H9 (cell line): ENCODE results near the gene DLG1. TPM values are rescaled to one million over a fixed set of nuclear protein-coding genes. Genes with fewer than 3 reads are reported as not detected.

ENCODE experiments used
- DNase-seq: peaks from one replicate; pipeline ENCODE4 v3.0.0-alpha.2; 2017
- H2AFZ ChIP-seq: one replicate; pipeline ENCODE4 v1.6.1; 2013; ENCODE audit warnings: mild to moderate bottlenecking, low read length, control low read depth, moderate library complexity
- H2AK5ac ChIP-seq: 2 replicates; pipeline ENCODE4 v1.6.1; 2013; ENCODE audit warnings: low read length, control low read depth, mixed read lengths; ENCODE audit not compliant: insufficient read length
- H2BK120ac ChIP-seq: one replicate; pipeline ENCODE4 v1.6.1; 2013; ENCODE audit warnings: low read depth, mild to moderate bottlenecking, low read length, control low read depth, inconsistent platforms; ENCODE audit not compliant: poor library complexity, severe bottlenecking
- H2BK12ac ChIP-seq: 2 replicates; pipeline ENCODE4 v1.6.1; 2013; ENCODE audit warnings: low read length, control low read depth, mixed read lengths, low read depth; ENCODE audit not compliant: insufficient read length
- H2BK15ac ChIP-seq: 2 replicates; pipeline ENCODE4 v1.6.1; 2013; ENCODE audit warnings: low read depth, low read length, control low read depth
- H2BK20ac ChIP-seq: one replicate; pipeline ENCODE4 v1.6.1; 2013; ENCODE audit warnings: low read depth, mild to moderate bottlenecking, low read length, control low read depth, inconsistent platforms; ENCODE audit not compliant: poor library complexity, severe bottlenecking
- H2BK5ac ChIP-seq: 2 replicates; pipeline ENCODE4 v1.6.1; 2013; ENCODE audit warnings: low read length, control low read depth, mixed read lengths; ENCODE audit not compliant: insufficient read length
- H3K14ac ChIP-seq: 2 replicates; pipeline ENCODE4 v1.6.1; 2013; ENCODE audit warnings: low read length, control low read depth; ENCODE audit not compliant: insufficient read depth
- H3K18ac ChIP-seq: 2 replicates; pipeline ENCODE4 v1.6.1; 2013; ENCODE audit warnings: low read depth, mild to moderate bottlenecking, mixed read lengths, low read length, control low read depth; ENCODE audit not compliant: insufficient read length
- H3K23ac ChIP-seq: 2 replicates; pipeline ENCODE4 v1.6.1; 2013; ENCODE audit warnings: low read length, control low read depth, mixed read lengths, low read depth; ENCODE audit not compliant: insufficient read length
- H3K23me2 ChIP-seq: 2 replicates; pipeline ENCODE4 v1.6.1; 2013; ENCODE audit warnings: low read depth, mild to moderate bottlenecking, mixed read lengths, low read length, control low read depth; ENCODE audit not compliant: insufficient read length, poor library complexity, severe bottlenecking
- H3K27ac ChIP-seq: 2 replicates; pipeline ENCODE4 v1.5.1; 2013; ENCODE audit warnings: low read length, control low read depth, mixed read lengths, low read depth; ENCODE audit not compliant: insufficient read length
- H3K27me3 ChIP-seq: 2 replicates; pipeline ENCODE4 v1.6.1; 2013; ENCODE audit warnings: low read length, control low read depth, inconsistent platforms; ENCODE audit not compliant: insufficient read depth
- H3K4ac ChIP-seq: 2 replicates; pipeline ENCODE4 v1.6.1; 2013; ENCODE audit warnings: low read depth, mild to moderate bottlenecking, control low read depth, inconsistent platforms, low read length, moderate library complexity
- H3K4me1 ChIP-seq: 2 replicates; pipeline ENCODE4 v1.6.1; 2013; ENCODE audit warnings: low read length, control low read depth, inconsistent platforms; ENCODE audit not compliant: insufficient read depth
- H3K4me2 ChIP-seq: 2 replicates; pipeline ENCODE4 v1.6.1; 2013; ENCODE audit warnings: low read length, control low read depth, mixed read lengths; ENCODE audit not compliant: insufficient read length, insufficient read depth
- H3K56ac ChIP-seq: 2 replicates; pipeline ENCODE4 v1.6.1; 2013; ENCODE audit warnings: low read depth, mild to moderate bottlenecking, mixed read lengths, low read length, control low read depth; ENCODE audit not compliant: insufficient read length
- H3K79me1 ChIP-seq: 2 replicates; pipeline ENCODE4 v1.6.1; 2013; ENCODE audit warnings: low read depth, mild to moderate bottlenecking, moderate library complexity, low read length, control low read depth, inconsistent platforms; ENCODE audit not compliant: insufficient read depth, poor library complexity, severe bottlenecking
- H3K79me2 ChIP-seq: 2 replicates; pipeline ENCODE4 v1.6.1; 2013; ENCODE audit warnings: low read length, control low read depth, inconsistent platforms; ENCODE audit not compliant: insufficient read depth
- H3K9ac ChIP-seq: 2 replicates; pipeline ENCODE4 v1.6.1; 2013; ENCODE audit warnings: low read length, control low read depth, mixed read lengths; ENCODE audit not compliant: insufficient read length; ENCODE audit errors: extremely low read depth
- H3K9me3 ChIP-seq: one replicate; pipeline ENCODE4 v1.6.1; 2013; ENCODE audit warnings: low read depth, low read length, inconsistent platforms; ENCODE audit not compliant: control insufficient read depth
- H3T11ph ChIP-seq: one replicate; pipeline ENCODE4 v1.6.1; 2013; ENCODE audit warnings: mild to moderate bottlenecking, low read length, control low read depth, inconsistent platforms
- H4K20me1 ChIP-seq: one replicate; pipeline ENCODE4 v1.6.1; 2013; ENCODE audit not compliant: control insufficient read depth, insufficient read length, insufficient read depth
- H4K5ac ChIP-seq: 2 replicates; pipeline ENCODE4 v1.6.1; 2013; ENCODE audit warnings: low read depth, mild to moderate bottlenecking, mixed read lengths, low read length, control low read depth; ENCODE audit not compliant: insufficient read length
- H4K8ac ChIP-seq: replicated peaks from 2 replicates; pipeline ENCODE4 v1.6.1; 2013; ENCODE audit warnings: low read length, control low read depth, mixed read lengths, low read depth; ENCODE audit not compliant: insufficient read length
- H4K91ac ChIP-seq: 2 replicates; pipeline ENCODE4 v1.6.1; 2013; ENCODE audit warnings: low read depth, mild to moderate bottlenecking, moderate library complexity, mixed read lengths, low read length, control low read depth; ENCODE audit not compliant: insufficient read length
- H3K27ac Mint-ChIP-seq, 3 experiments: 2 replicates in 2 of 3; 3 replicates in 1 of 3; pipeline ENCODE4 v1.8.0; 2020 to 2021; ENCODE audit warnings: mixed read lengths in 3 of 3, mild to moderate bottlenecking in 1 of 3, moderate library complexity in 1 of 3
- H3K27me3 Mint-ChIP-seq: 2 replicates; pipeline ENCODE4 v1.8.0; 2021; ENCODE audit warnings: low read depth, mild to moderate bottlenecking, moderate library complexity, mixed read lengths
- H3K36me3 Mint-ChIP-seq, 3 experiments: 2 replicates in 2 of 3; 3 replicates in 1 of 3; pipeline ENCODE4 v1.8.0; 2020 to 2021; ENCODE audit warnings: low read depth in 3 of 3, mixed read lengths in 3 of 3; ENCODE audit not compliant: insufficient read depth in 1 of 3
- H3K4me1 Mint-ChIP-seq, 2 experiments: 2 replicates each; pipeline ENCODE4 v1.8.0; 2020; ENCODE audit warnings: mixed read lengths in 2 of 2
- H3K4me3 Mint-ChIP-seq, 2 experiments: 2 replicates in 1 of 2; 3 replicates in 1 of 2; pipeline ENCODE4 v1.8.0; 2020 to 2021; ENCODE audit warnings: mild to moderate bottlenecking in 2 of 2, mixed read lengths in 2 of 2, moderate library complexity in 1 of 2
- H3K9me3 Mint-ChIP-seq, 2 experiments: 2 replicates in 1 of 2; 3 replicates in 1 of 2; pipeline ENCODE4 v1.8.0; 2020; ENCODE audit warnings: mild to moderate bottlenecking in 2 of 2, mixed read lengths in 2 of 2, moderate library complexity in 1 of 2
- WGBS: extraction: QIAGEN DNeasy Blood & Tissue Kit; methylation state at CpG from one replicate; pipeline ENCODE4 v1.1.7; 2013; ENCODE audit warnings: missing lambda C conversion rate, low lambda C conversion rate, mixed read lengths; ENCODE audit not compliant: insufficient read length; ENCODE audit errors: extremely low coverage; 5-methylcytosine and 5-hydroxymethylcytosine counted together
- total RNA-seq: library from RNA; stranded (reverse); gene quantifications from 2 replicates; pipeline ENCODE4 v1.2.1, GENCODE V29; 2021
- TF ChIP-seq, protein P1 (sequence below): fragments of 200-600 bp; sonication (generic); conservative IDR thresholded peaks from 3 replicates; pipeline ENCODE4 v1.8.0; 2021; ENCODE audit warnings: antibody characterized with exemption, mild to moderate bottlenecking

The DLG1 gene
- total RNA-seq, 1 experiment from 2014 or later = 84.1 TPM

DNA sequence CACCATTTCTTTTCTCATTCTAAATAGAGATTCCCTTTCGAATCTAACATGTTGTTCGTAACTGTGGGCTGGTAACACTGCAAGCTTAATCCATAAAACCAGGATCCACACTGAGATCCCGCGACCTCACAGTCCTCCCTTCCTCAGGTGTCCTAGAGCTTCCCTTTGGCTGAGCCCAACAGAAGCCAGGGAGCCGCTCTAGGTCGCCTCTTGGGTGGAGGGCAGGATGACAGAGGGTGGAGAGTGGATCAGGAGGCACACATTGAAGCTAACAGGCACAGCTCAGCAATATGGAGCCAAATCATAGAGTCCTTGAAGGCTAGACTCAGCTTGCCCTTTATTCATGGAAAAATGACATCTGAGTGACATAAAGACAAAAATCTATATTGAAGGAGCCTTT lies 44.7 kb upstream of the DLG1 start:
- H3K18ac ChIP-seq = no peak overlapping the region
- H3K4ac ChIP-seq = no peak overlapping the region
- DNase-seq = no peak
- H4K91ac ChIP-seq = no peak overlapping the region
- H3K79me1 ChIP-seq = no peaks in the 10 kb centered on the region
- no peak overlapping the region for H3K14ac ChIP-seq
- no peak overlapping the region for H3T11ph ChIP-seq
- Mint-ChIP-seq H3K9me3 (no peaks in the 10 kb centered on the region), H3K27me3 (no peaks in the 10 kb centered on the region; the same call in 1 of the 2 replicates), H3K27ac (no peak overlapping the region), H3K4me3 (no peak overlapping the region), H3K36me3 (no peaks in the 10 kb centered on the region), H3K4me1 (peaks cover 10 to 11% of the 10 kb centered on the region in 2 experiments; a peak in 3 of 4 replicates)
- H4K5ac ChIP-seq = no peak overlapping the region
- H3K56ac ChIP-seq = no peak overlapping the region
- no peak overlapping the region for H4K8ac ChIP-seq
- TF ChIP-seq, protein P1, sequence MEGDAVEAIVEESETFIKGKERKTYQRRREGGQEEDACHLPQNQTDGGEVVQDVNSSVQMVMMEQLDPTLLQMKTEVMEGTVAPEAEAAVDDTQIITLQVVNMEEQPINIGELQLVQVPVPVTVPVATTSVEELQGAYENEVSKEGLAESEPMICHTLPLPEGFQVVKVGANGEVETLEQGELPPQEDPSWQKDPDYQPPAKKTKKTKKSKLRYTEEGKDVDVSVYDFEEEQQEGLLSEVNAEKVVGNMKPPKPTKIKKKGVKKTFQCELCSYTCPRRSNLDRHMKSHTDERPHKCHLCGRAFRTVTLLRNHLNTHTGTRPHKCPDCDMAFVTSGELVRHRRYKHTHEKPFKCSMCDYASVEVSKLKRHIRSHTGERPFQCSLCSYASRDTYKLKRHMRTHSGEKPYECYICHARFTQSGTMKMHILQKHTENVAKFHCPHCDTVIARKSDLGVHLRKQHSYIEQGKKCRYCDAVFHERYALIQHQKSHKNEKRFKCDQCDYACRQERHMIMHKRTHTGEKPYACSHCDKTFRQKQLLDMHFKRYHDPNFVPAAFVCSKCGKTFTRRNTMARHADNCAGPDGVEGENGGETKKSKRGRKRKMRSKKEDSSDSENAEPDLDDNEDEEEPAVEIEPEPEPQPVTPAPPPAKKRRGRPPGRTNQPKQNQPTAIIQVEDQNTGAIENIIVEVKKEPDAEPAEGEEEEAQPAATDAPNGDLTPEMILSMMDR = no peak
- no peaks in the 10 kb centered on the region for H3K23me2 ChIP-seq
- no CpG with 5 or more reads among the region's 6 CpGs for WGBS
- no peak overlapping the region for H2AFZ ChIP-seq
- no peak overlapping the region for H3K4me2 ChIP-seq
- H3K27ac ChIP-seq = no peak overlapping the region
- no peaks in the 10 kb centered on the region for H3K27me3 ChIP-seq
- H3K23ac ChIP-seq = no peak overlapping the region
- no peaks in the 10 kb centered on the region for H3K4me1 ChIP-seq
- peaks cover 2% of the 10 kb centered on the region for H4K20me1 ChIP-seq
- H2BK120ac ChIP-seq = no peak overlapping the region
- no peaks in the 10 kb centered on the region for H3K79me2 ChIP-seq
- H3K9me3 ChIP-seq = no peaks in the 10 kb centered on the region
- no peak overlapping the region for H3K9ac ChIP-seq
- H2BK20ac ChIP-seq = no peak overlapping the region
- H2AK5ac ChIP-seq = no peak overlapping the region
- H2BK12ac ChIP-seq = no peak overlapping the region
- no peak overlapping the region for H2BK5ac ChIP-seq
- H2BK15ac ChIP-seq = no peak overlapping the region
